HepG2 (cell line): ENCODE measurements around the gene PKD2L2. TPM values are rescaled to one million over a fixed set of nuclear protein-coding genes. Genes with fewer than 3 reads are reported as not detected.
A peak's percentile ranks its signal among the peaks of the same experiment; 100 is the strongest.

Experiments used
- ATAC-seq: fragments of 200-7000 bp; cut with Tn5 transposase; 3 replicates; pipeline ENCODE4 v1.9.1; 2020; ENCODE audit warnings: mild to moderate bottlenecking, moderate library complexity
- BruUV-seq: library from RNA; stranded (reverse); fragments of 400-500 nt; replicated peaks from 2 replicates; lab custom pipeline; 2021; lab: Mats Ljungman, UMichigan
- CTCF ChIA-PET: fragments of 300-600 bp; formaldehyde crosslinking; extraction: SDS; loops from one replicate; lab custom pipeline; 2021; ENCODE audit warnings: low total read pairs, inconsistent platforms, low intra/inter-chr PET ratio; lab: Yijun Ruan, JAX
- POLR2A ChIA-PET: fragments of 350-600 bp; sonication (Branson Sonifier 250); formaldehyde crosslinking; loops from one replicate; lab custom pipeline; 2020; ENCODE audit warnings: antibody characterized with exemption, inconsistent platforms; lab: Yijun Ruan, JAX
- DNase-seq: peaks from one replicate; pipeline ENCODE4 v3.0.0-alpha.2; 2015; ENCODE audit warnings: low spot score
- FAIRE-seq: peaks from 3 replicates; lab custom pipeline; 2011; peaks lifted over from hg19 to GRCh38; lab: Jason Lieb, UNC
- H2AFZ ChIP-seq: one replicate; pipeline ENCODE4 v1.6.1; 2011; ENCODE audit warnings: low read length, inconsistent platforms
- H3K27ac ChIP-seq: fragments of 300-600 bp; 3 replicates; pipeline ENCODE4 v1.8.0; 2011; ENCODE audit warnings: mixed run types, mild to moderate bottlenecking, mixed read lengths, low read length, inconsistent platforms; ENCODE audit not compliant: insufficient read depth; ENCODE audit errors: extremely low read length
- H3K27me3 ChIP-seq, 2 experiments: fragments of 200-600 bp in 1 of 2; 2 replicates in 1 of 2; 3 replicates in 1 of 2; pipeline versions ENCODE4 v1.6.0 to v1.8.0; 2011; ENCODE audit warnings: low read length in 2 of 2, mild to moderate bottlenecking in 2 of 2, moderate library complexity in 2 of 2, inconsistent platforms in 1 of 2; ENCODE audit not compliant: insufficient read depth in 2 of 2, control insufficient read depth in 1 of 2
- H3K36me3 ChIP-seq, 2 experiments: fragments of 200-600 bp in 1 of 2; replicated peaks in 1 of 2; 2 replicates in 1 of 2; 3 replicates in 1 of 2; pipeline versions ENCODE4 v1.5.1 to v1.8.0; 2011; ENCODE audit warnings: low read length in 2 of 2, inconsistent platforms in 1 of 2; ENCODE audit not compliant: insufficient read depth in 2 of 2, control insufficient read depth in 1 of 2
- H3K4me1 ChIP-seq: 2 replicates; pipeline ENCODE4 v1.5.1; 2012; ENCODE audit warnings: low read length, inconsistent platforms; ENCODE audit not compliant: insufficient read depth
- H3K4me2 ChIP-seq: 2 replicates; pipeline ENCODE4 v1.6.0; 2011; ENCODE audit warnings: low read depth, low read length, inconsistent platforms
- H3K4me3 ChIP-seq, 3 experiments: fragments of 200-600 bp in 1 of 3; sonication (generic), shearing (Covaris generic) in 1 of 3; replicated peaks in 1 of 3; 2 replicates each; pipeline ENCODE4 v1.5.1; 2011 to 2016; ENCODE audit warnings: low read length in 3 of 3, inconsistent platforms in 2 of 3, low read depth in 2 of 3, mild to moderate bottlenecking in 2 of 3, control low read depth in 1 of 3, mixed read lengths in 1 of 3; ENCODE audit not compliant: insufficient read depth in 1 of 3
- H3K79me2 ChIP-seq: one replicate; pipeline ENCODE4 v1.6.1; 2011; ENCODE audit warnings: low read length, inconsistent platforms; ENCODE audit not compliant: insufficient read depth
- H3K9ac ChIP-seq: 2 replicates; pipeline ENCODE4 v1.6.0; 2011; ENCODE audit warnings: mild to moderate bottlenecking, low read depth, low read length, inconsistent platforms; ENCODE audit not compliant: insufficient read depth
- H3K9me3 ChIP-seq: 2 replicates; pipeline ENCODE4 v1.5.1; 2012; ENCODE audit warnings: mild to moderate bottlenecking, low read length
- H4K20me1 ChIP-seq: 2 replicates; pipeline ENCODE4 v1.6.0; 2011; ENCODE audit warnings: inconsistent platforms, mild to moderate bottlenecking, low read length, moderate library complexity; ENCODE audit not compliant: insufficient read depth
- ADNP ChIP-seq: sonication (generic); formaldehyde crosslinking; IDR thresholded peaks from 2 replicates; pipeline ENCODE4 v1.4.0; 2020; ENCODE audit warnings: missing genetic modification reagents
- ISL2 ChIP-seq: sonication (generic); formaldehyde crosslinking; IDR thresholded peaks from 2 replicates; pipeline ENCODE4 v1.5.0; 2020; ENCODE audit warnings: missing genetic modification reagents
- MAZ ChIP-seq, 2 experiments: sonication (generic) in 1 of 2; formaldehyde crosslinking in 1 of 2; IDR thresholded peaks; 2 replicates each; pipeline versions ENCODE4 v1.5.0 to v1.6.1; 2012 to 2020; ENCODE audit warnings: low read depth in 2 of 2, mild to moderate bottlenecking in 2 of 2, borderline replicate concordance in 1 of 2, improper control_type of control experiment in 1 of 2, low read length in 1 of 2, missing genetic modification reagents in 1 of 2, moderate library complexity in 1 of 2
- PCBP2 ChIP-seq: fragments of 200-400 bp; formaldehyde crosslinking; optimal IDR thresholded peaks from 2 replicates; pipeline ENCODE3; 2018; ENCODE audit warnings: low read length, low read depth; ENCODE audit not compliant: poor library complexity, severe bottlenecking
- XRCC5 ChIP-seq: fragments of 200-400 bp; formaldehyde crosslinking; optimal IDR thresholded peaks from 2 replicates; pipeline ENCODE3; 2017; ENCODE audit warnings: mild to moderate bottlenecking, low read length
- ZBTB1 ChIP-seq: sonication (generic); formaldehyde crosslinking; IDR thresholded peaks from 2 replicates; pipeline ENCODE4 v1.4.0; 2020; ENCODE audit warnings: missing genetic modification reagents, borderline replicate concordance
- ZKSCAN5 ChIP-seq: sonication (generic); formaldehyde crosslinking; IDR thresholded peaks from 2 replicates; pipeline ENCODE4 v1.5.1; 2020; ENCODE audit warnings: mild to moderate bottlenecking, missing genetic modification reagents
- ZNF30 ChIP-seq: sonication (generic); formaldehyde crosslinking; IDR thresholded peaks from 2 replicates; pipeline ENCODE4 v1.5.0; 2020; ENCODE audit warnings: mild to moderate bottlenecking, missing genetic modification reagents
- ZNF557 ChIP-seq: sonication (generic); formaldehyde crosslinking; IDR thresholded peaks from 2 replicates; pipeline ENCODE4 v1.4.0; 2020; ENCODE audit warnings: missing genetic modification reagents
- ZNF569 ChIP-seq: sonication (generic); formaldehyde crosslinking; IDR thresholded peaks from 2 replicates; pipeline ENCODE4 v1.5.0; 2020; ENCODE audit warnings: mild to moderate bottlenecking, missing genetic modification reagents, moderate library complexity, borderline replicate concordance
- WGBS: methylation state at CpG from one replicate; pipeline ENCODE4 v1.1.6; 2017; ENCODE audit warnings: low lambda C conversion rate; 5-methylcytosine and 5-hydroxymethylcytosine counted together
- in situ Hi-C: cut with HindIII; loops from 2 replicates; pipeline ENCODE4 v1.10.0; 2017; ENCODE audit warnings: low pct_unique_long_range_greater_than_20kb; ENCODE audit not compliant: extremely low pct_ligation_motif_present
- intact Hi-C: fragments of 100-400 bp; cut with micrococcal nuclease; formaldehyde crosslinking; loops from one replicate; pipeline ENCODE4 v1.10.0; 2022; ENCODE audit not compliant: unreplicated experiment
- polyA plus RNA-seq, 8 experiments: library from polyadenylated mRNA; depleted of rRNA in 3 of 8; stranded (reverse) in 7 of 8; unstranded in 1 of 8; fragments of >200 nt; fragmentation: Illumina TruSeq in 4 of 8; extraction: Trizol in 4 of 8; gene quantifications; 2 replicates each; pipeline versions ENCODE4 v1.2.1 to v1.2.3, GENCODE V29; 2011 to 2016; ENCODE audit warnings: low read depth in 4 of 8, missing spikeins in 1 of 8, mixed read lengths in 1 of 8; ENCODE audit not compliant: insufficient read depth in 1 of 8
- total RNA-seq, 5 experiments: library from RNA; depleted of rRNA; stranded (reverse); fragments of >200 nt; fragmentation: Illumina TruSeq; extraction: Trizol; gene quantifications; 2 replicates each; pipeline ENCODE4 v1.2.3, GENCODE V29; 2016; ENCODE audit warnings: low read depth in 1 of 5
- TF ChIP-seq, protein P1 (sequence below): sonication (generic); formaldehyde crosslinking; conservative IDR thresholded peaks from 2 replicates; pipeline ENCODE4 v1.8.0; 2022; ENCODE audit warnings: missing genetic modification reagents
- TF ChIP-seq, protein P2 (sequence below): sonication (generic); formaldehyde crosslinking; IDR thresholded peaks from 2 replicates; pipeline ENCODE4 v1.8.1; 2023; ENCODE audit warnings: missing genetic modification reagents, mild to moderate bottlenecking, borderline replicate concordance
- TF ChIP-seq, protein P3 (sequence below), 2 experiments: sonication (generic) in 1 of 2; formaldehyde crosslinking in 1 of 2; IDR thresholded peaks; 2 replicates each; pipeline versions ENCODE4 v1.4.0 to v1.6.1; 2016 to 2020; ENCODE audit warnings: borderline replicate concordance in 1 of 2, low read depth in 1 of 2, mild to moderate bottlenecking in 1 of 2, missing genetic modification reagents in 1 of 2

The PKD2L2 gene
- total and polyA plus RNA-seq, 2 of the 13 experiments (the other 11 are each of a cell fraction or from before 2014, with no cell fraction given), result not detected

- Histone ChIP-seq H3K36me3 (no peaks in the 10 kb centered on the region), H3K4me2 (no peak overlapping the region), H4K20me1 (no peaks in the 10 kb centered on the region), H3K9ac (no peak overlapping the region), H3K4me1 (no peaks in the 10 kb centered on the region), H3K9me3 (no peaks in the 10 kb centered on the region), H3K27me3 (no peaks in the 10 kb centered on the region), H3K79me2 (no peaks in the 10 kb centered on the region), H2AFZ (no peak overlapping the region), H3K27ac (no peak overlapping the region), H3K4me3 (no peak overlapping the region)
- intact Hi-C loops, result no loop called here
- ATAC-seq (peak; percentile 44; the same call in 1 of the 3 replicates), FAIRE-seq (no peak), DNase-seq (no peak)
- CTCF ChIA-PET, result no interaction called here
- POLR2A ChIA-PET, result no interaction called here
- in situ Hi-C loops, result no loop called here
- 19% methylated on average over 5 of the region's 5 CpGs for WGBS
- no TSS peak for BruUV-seq
- TF ChIP-seq ADNP (CRISPR knock-in tag) (no peak), XRCC5 (no peak), ZNF569 (no peak), ZBTB1 (CRISPR knock-in tag) (no peak), MAZ (IDR thresholded peaks at IDR 0.05; ENCODE audit: borderline replicate concordance, low read depth, low read length) (no peak), MAZ (CRISPR knock-in tag; IDR thresholded peaks at IDR 0.05; ENCODE audit: low read depth) (no peak), ZNF30 (CRISPR knock-in tag) (no peak), ZNF557 (CRISPR knock-in tag) (no peak), ZKSCAN5 (no peak), PCBP2 (no peak), ISL2 (no peak)
- TF ChIP-seq, protein P1, sequence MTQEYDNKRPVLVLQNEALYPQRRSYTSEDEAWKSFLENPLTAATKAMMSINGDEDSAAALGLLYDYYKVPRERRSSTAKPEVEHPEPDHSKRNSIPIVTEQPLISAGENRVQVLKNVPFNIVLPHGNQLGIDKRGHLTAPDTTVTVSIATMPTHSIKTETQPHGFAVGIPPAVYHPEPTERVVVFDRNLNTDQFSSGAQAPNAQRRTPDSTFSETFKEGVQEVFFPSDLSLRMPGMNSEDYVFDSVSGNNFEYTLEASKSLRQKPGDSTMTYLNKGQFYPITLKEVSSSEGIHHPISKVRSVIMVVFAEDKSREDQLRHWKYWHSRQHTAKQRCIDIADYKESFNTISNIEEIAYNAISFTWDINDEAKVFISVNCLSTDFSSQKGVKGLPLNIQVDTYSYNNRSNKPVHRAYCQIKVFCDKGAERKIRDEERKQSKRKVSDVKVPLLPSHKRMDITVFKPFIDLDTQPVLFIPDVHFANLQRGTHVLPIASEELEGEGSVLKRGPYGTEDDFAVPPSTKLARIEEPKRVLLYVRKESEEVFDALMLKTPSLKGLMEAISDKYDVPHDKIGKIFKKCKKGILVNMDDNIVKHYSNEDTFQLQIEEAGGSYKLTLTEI (CRISPR knock-in tag), result no peak
- TF ChIP-seq, protein P2, sequence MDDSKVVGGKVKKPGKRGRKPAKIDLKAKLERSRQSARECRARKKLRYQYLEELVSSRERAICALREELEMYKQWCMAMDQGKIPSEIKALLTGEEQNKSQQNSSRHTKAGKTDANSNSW (CRISPR knock-in tag), result no peak
- TF ChIP-seq, protein P3, sequence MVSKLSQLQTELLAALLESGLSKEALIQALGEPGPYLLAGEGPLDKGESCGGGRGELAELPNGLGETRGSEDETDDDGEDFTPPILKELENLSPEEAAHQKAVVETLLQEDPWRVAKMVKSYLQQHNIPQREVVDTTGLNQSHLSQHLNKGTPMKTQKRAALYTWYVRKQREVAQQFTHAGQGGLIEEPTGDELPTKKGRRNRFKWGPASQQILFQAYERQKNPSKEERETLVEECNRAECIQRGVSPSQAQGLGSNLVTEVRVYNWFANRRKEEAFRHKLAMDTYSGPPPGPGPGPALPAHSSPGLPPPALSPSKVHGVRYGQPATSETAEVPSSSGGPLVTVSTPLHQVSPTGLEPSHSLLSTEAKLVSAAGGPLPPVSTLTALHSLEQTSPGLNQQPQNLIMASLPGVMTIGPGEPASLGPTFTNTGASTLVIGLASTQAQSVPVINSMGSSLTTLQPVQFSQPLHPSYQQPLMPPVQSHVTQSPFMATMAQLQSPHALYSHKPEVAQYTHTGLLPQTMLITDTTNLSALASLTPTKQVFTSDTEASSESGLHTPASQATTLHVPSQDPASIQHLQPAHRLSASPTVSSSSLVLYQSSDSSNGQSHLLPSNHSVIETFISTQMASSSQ (IDR thresholded peaks at IDR 0.05; ENCODE audit: low read depth), result no peak
- TF ChIP-seq, protein P3 (CRISPR knock-in tag; IDR thresholded peaks at IDR 0.05; ENCODE audit: borderline replicate concordance), result no peak
These were observed 32.1 kb upstream of the PKD2L2 start for GRCh38 chr5:137856916-137857862.
